NT2/D1 (cell line): ENCODE results near the gene FIG4.

Experiments
- SUZ12 ChIP-seq: IDR thresholded peaks from 2 replicates; pipeline ENCODE4 v1.6.1; 2011; ENCODE audit not compliant: insufficient read length, insufficient read depth; ENCODE audit errors: extremely low read depth
- YY1 ChIP-seq: IDR thresholded peaks from 2 replicates; pipeline ENCODE4 v1.6.1; 2011; ENCODE audit not compliant: insufficient read length, insufficient read depth
- ZNF274 ChIP-seq: IDR thresholded peaks from 2 replicates; pipeline ENCODE4 v1.6.1; 2011; ENCODE audit warnings: mild to moderate bottlenecking, low read depth, low read length

- TF ChIP-seq ZNF274, result no peak
- no peak for TF ChIP-seq YY1
- TF ChIP-seq SUZ12, result no peak
Measured at GRCh38 chr6:109715616-109716015, 24.5 kb downstream of the FIG4 start.
